ENCODE results near the gene PRCP. TPM values are rescaled to one million over a fixed set of nuclear protein-coding genes. Genes with fewer than 3 reads are reported as not detected.
A peak's percentile ranks its signal among the peaks of the same experiment; 100 is the strongest.

The PRCP gene
- total RNA-seq, 1 experiment from 2014 or later, result 25.1 TPM

GRCh38 chr11:82867495-82868082, 32.6 kb downstream of the PRCP start:
- Histone ChIP-seq H3K4me3 (ENCODE audit: low read depth, low read length, poor library complexity, severe bottlenecking) (no peak overlapping the region), H3K9me3 (ENCODE audit: low read depth, low read length, poor library complexity, severe bottlenecking) (no peaks in the 10 kb centered on the region), H3K36me3 (ENCODE audit: insufficient read depth, low read length, poor library complexity, severe bottlenecking) (no peaks in the 10 kb centered on the region), H3K4me1 (ENCODE audit: insufficient read depth, low read length, poor library complexity, severe bottlenecking) (peaks cover 9% of the 10 kb centered on the region), H3K27me3 (replicated peaks; ENCODE audit: insufficient read depth, low read depth, low read length, poor library complexity) (no peaks in the 10 kb centered on the region), H3K27ac (ENCODE audit: low read depth, low read length, poor library complexity, severe bottlenecking) (no peak overlapping the region)
- ChIA-PET POLR2A (ENCODE audit: low non-redundant PET) (no interaction called here), CTCF (interaction anchor here (0.6 to 2.3 kb wide), 17 partner anchors 9 to 956 kb away, joined by 3 to 9 read pairs (median 5); partner anchors contain the start of genes DDIAS and PRCP)
- no TSS peak for BruUV-seq (replicated peaks)
- intact Hi-C loops (cut with micrococcal nuclease; ENCODE audit: unreplicated experiment), result loop anchor here (1.0 to 5.0 kb wide), 4 partner anchors 33 to 953 kb away; partner anchors contain the start of gene PRCP
- DNase-seq (ENCODE audit: low spot score), result peak; percentile 92
- TF ChIP-seq EZH2 (IDR thresholded peaks at IDR 0.05; ENCODE audit: borderline replicate concordance, low read depth, low read length, poor library complexity, severe bottlenecking) (no peak), CTCF (conservative IDR thresholded peaks at IDR 0.05; ENCODE audit: low read depth, low read length) (peak; percentile 86)

GRCh38 chr11:82865841-82866240, 34.4 kb downstream of the PRCP start:
- intact Hi-C loops (cut with micrococcal nuclease; ENCODE audit: unreplicated experiment), result loop anchor here (5.0 kb wide), 2 partner anchors 61 to 386 kb away; no protein-coding TSS in a partner anchor
- Histone ChIP-seq H3K4me1 (ENCODE audit: insufficient read depth, low read length, poor library complexity, severe bottlenecking) (peaks cover 7% of the 10 kb centered on the region), H3K27me3 (replicated peaks; ENCODE audit: insufficient read depth, low read depth, low read length, poor library complexity) (no peaks in the 10 kb centered on the region), H3K27ac (ENCODE audit: low read depth, low read length, poor library complexity, severe bottlenecking) (no peak overlapping the region), H3K9me3 (ENCODE audit: low read depth, low read length, poor library complexity, severe bottlenecking) (no peaks in the 10 kb centered on the region), H3K36me3 (ENCODE audit: insufficient read depth, low read length, poor library complexity, severe bottlenecking) (no peaks in the 10 kb centered on the region), H3K4me3 (ENCODE audit: low read depth, low read length, poor library complexity, severe bottlenecking) (no peak overlapping the region)
- POLR2A ChIA-PET (ENCODE audit: low non-redundant PET), result no interaction called here
- CTCF ChIA-PET, result interaction anchor here (2.1 kb wide), 1 partner anchor 61 kb away, joined by 5 read pairs; no protein-coding TSS in a partner anchor
- no peak for DNase-seq (ENCODE audit: low spot score)
- BruUV-seq (replicated peaks), result no TSS peak
- no peak for TF ChIP-seq CTCF (conservative IDR thresholded peaks at IDR 0.05; ENCODE audit: low read depth, low read length)
- TF ChIP-seq EZH2 (IDR thresholded peaks at IDR 0.05; ENCODE audit: borderline replicate concordance, low read depth, low read length, poor library complexity, severe bottlenecking), result no peak

- intact Hi-C loops (cut with micrococcal nuclease; ENCODE audit: unreplicated experiment), result loop anchor here (1.0 kb wide), 2 partner anchors 89 to 146 kb away; no protein-coding TSS in a partner anchor
- no TSS peak for BruUV-seq (replicated peaks)
- peak; percentile 95 for TF ChIP-seq CTCF (conservative IDR thresholded peaks at IDR 0.05; ENCODE audit: low read depth, low read length)
- no peak for TF ChIP-seq EZH2 (IDR thresholded peaks at IDR 0.05; ENCODE audit: borderline replicate concordance, low read depth, low read length, poor library complexity, severe bottlenecking)
- POLR2A ChIA-PET (ENCODE audit: low non-redundant PET), result no interaction called here
- Histone ChIP-seq H3K27ac (ENCODE audit: low read depth, low read length, poor library complexity, severe bottlenecking) (no peak overlapping the region), H3K27me3 (replicated peaks; ENCODE audit: insufficient read depth, low read depth, low read length, poor library complexity) (no peaks in the 10 kb centered on the region), H3K36me3 (ENCODE audit: insufficient read depth, low read length, poor library complexity, severe bottlenecking) (no peaks in the 10 kb centered on the region), H3K4me3 (ENCODE audit: low read depth, low read length, poor library complexity, severe bottlenecking) (no peak overlapping the region), H3K9me3 (ENCODE audit: low read depth, low read length, poor library complexity, severe bottlenecking) (no peaks in the 10 kb centered on the region), H3K4me1 (ENCODE audit: insufficient read depth, low read length, poor library complexity, severe bottlenecking) (peaks cover 11% of the 10 kb centered on the region)
- peak; percentile 84 for DNase-seq (ENCODE audit: low spot score)
- CTCF ChIA-PET, result no interaction called here
Observed at GRCh38 chr11:82864268-82864667, 36.0 kb downstream of the PRCP start.
